Hippocampal formation (tissue), 2 donors: ENCODE measurements around the gene CCDC89.

Source experiments
- DNase-seq, 2 donors: peaks; one replicate each; lab custom pipeline; 2025; lab: John Stamatoyannopoulos, UW

CCDC89 gene

GRCh38 chr11:85652786-85653447 lies 33.1 kb downstream of the CCDC89 start:
- no peak for DNase-seq

GRCh38 chr11:85651118-85651517 lies 34.9 kb downstream of the CCDC89 start:
- no peak for DNase-seq

- peak; percentile 85 to 86 for DNase-seq
Observed at GRCh38 chr11:85647604-85648299, 38.2 kb downstream of the CCDC89 start, which contains the start of gene TMEM126A. Gene TMEM126A, plus strand, starts transcription at chr11:85647967. Its CDS starts 2,289 bp downstream, at chr11:85650256.

DNA sequence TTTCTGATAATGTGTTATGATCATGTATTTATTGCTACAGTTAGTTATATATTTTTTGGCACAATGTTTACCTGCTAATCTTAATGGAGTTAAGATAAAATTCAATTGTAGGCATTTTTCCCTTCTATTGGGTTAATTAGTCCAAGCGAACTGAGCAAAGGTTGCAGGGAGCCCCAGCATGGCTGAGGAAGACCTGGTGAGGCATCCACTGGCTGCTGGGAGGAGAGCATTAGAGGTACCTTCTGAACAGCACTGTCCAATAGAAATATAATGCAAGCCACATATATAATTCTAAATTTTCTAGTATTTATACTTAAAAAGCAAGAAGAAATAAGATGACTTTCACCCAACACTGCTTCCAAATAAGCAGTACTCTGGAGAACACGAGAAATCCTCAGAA lies 38.9 kb downstream of the CCDC89 start:
- no peak for DNase-seq

GRCh38 chr11:85643191-85643614 lies 42.8 kb downstream of the CCDC89 start:
- no peak for DNase-seq

DNA sequence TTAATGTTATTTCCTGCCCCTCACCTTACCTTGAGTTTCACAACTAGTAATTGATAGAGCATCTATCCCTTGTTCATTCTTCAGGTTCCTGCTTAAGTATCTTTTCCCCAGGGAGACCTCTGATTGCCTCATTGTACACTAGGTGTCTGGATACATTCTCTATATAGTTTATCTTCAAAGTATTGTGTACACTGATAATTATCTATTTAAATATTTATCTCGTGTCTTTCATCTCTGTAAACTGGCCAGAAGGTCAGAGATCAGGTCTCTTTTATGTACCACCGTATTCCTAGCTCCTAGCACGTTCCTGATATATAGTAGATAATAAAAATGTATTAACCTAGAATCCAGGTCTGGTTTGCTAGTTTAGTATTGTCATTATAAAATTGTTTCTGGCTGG lies 51.2 kb downstream of the CCDC89 start:
- DNase-seq, result no peak
